H1 (cell line): ENCODE measurements around the gene SEC16A. TPM values are rescaled to one million over a fixed set of nuclear protein-coding genes. Genes with fewer than 3 reads are reported as not detected.

ENCODE experiments used
- CTCF ChIA-PET: fragments of 300-600 bp; sonication (Branson Sonifier 250); formaldehyde crosslinking; loops from one replicate; lab custom pipeline; 2021; ENCODE audit not compliant: partially characterized antibody; lab: Charles Lee
- POLR2A ChIA-PET: fragments of 300-600 bp; sonication (Branson Sonifier 250); formaldehyde crosslinking; loops from one replicate; lab custom pipeline; 2021; ENCODE audit warnings: inconsistent platforms; ENCODE audit not compliant: partially characterized antibody; lab: Charles Lee
- DNase-seq, 2 experiments: peaks; one replicate each; pipeline versions ENCODE4 v3.0.0 to v3.0.0-alpha.2; 2010 to 2022; ENCODE audit warnings: low spot score in 2 of 2, low read depth in 1 of 2, mixed read lengths in 1 of 2
- FAIRE-seq: peaks from 2 replicates; lab custom pipeline; 2011; peaks lifted over from hg19 to GRCh38; lab: Jason Lieb, UNC
- H2AFZ ChIP-seq: 2 replicates; pipeline ENCODE4 v1.8.1; 2012; ENCODE audit warnings: low read length, inconsistent platforms
- H2AK5ac ChIP-seq: 2 replicates; pipeline ENCODE4 v1.6.1; 2013; ENCODE audit warnings: low read depth, low read length
- H2BK120ac ChIP-seq: replicated peaks from 2 replicates; pipeline ENCODE3; 2013; ENCODE audit warnings: low read depth, low read length, inconsistent platforms
- H2BK12ac ChIP-seq: 2 replicates; pipeline ENCODE4 v1.6.1; 2013; ENCODE audit warnings: low read depth, low read length
- H2BK15ac ChIP-seq: 2 replicates; pipeline ENCODE4 v1.6.1; 2013; ENCODE audit warnings: low read length
- H2BK20ac ChIP-seq: 2 replicates; pipeline ENCODE4 v1.6.1; 2013; ENCODE audit warnings: low read length
- H2BK5ac ChIP-seq: 2 replicates; pipeline ENCODE4 v1.6.1; 2013; ENCODE audit warnings: low read depth, low read length
- H3K14ac ChIP-seq: 2 replicates; pipeline ENCODE4 v1.6.1; 2013; ENCODE audit warnings: inconsistent platforms; ENCODE audit not compliant: insufficient read length
- H3K18ac ChIP-seq: 2 replicates; pipeline ENCODE4 v1.6.1; 2013; ENCODE audit warnings: low read length; ENCODE audit errors: extremely low read depth
- H3K23ac ChIP-seq: 2 replicates; pipeline ENCODE4 v1.6.1; 2013; ENCODE audit warnings: inconsistent platforms; ENCODE audit not compliant: insufficient read length
- H3K23me2 ChIP-seq: 2 replicates; pipeline ENCODE4 v1.6.1; 2013; ENCODE audit warnings: low read depth, low read length
- H3K27ac ChIP-seq: 2 replicates; pipeline ENCODE4 v1.6.1; 2011; ENCODE audit warnings: low read depth, low read length, inconsistent platforms
- H3K27me3 ChIP-seq, 4 experiments: replicated peaks in 1 of 4; 1 replicate in 1 of 4; 2 replicates in 3 of 4; pipeline versions ENCODE4 v1.6.1 to v1.8.1; 2011 to 2013; ENCODE audit warnings: low read length in 3 of 4, mild to moderate bottlenecking in 3 of 4, inconsistent platforms in 2 of 4, mixed read lengths in 2 of 4, moderate library complexity in 1 of 4; ENCODE audit not compliant: control insufficient read depth in 3 of 4, insufficient read depth in 3 of 4; ENCODE audit errors: extremely low read depth in 1 of 4
- H3K36me3 ChIP-seq, 4 experiments: 2 replicates each; pipeline versions ENCODE4 v1.6.1 to v1.8.1; 2011 to 2013; ENCODE audit warnings: mild to moderate bottlenecking in 4 of 4, low read length in 3 of 4, moderate library complexity in 2 of 4, control low read depth in 1 of 4, inconsistent platforms in 1 of 4; ENCODE audit not compliant: insufficient read depth in 4 of 4, control insufficient read depth in 2 of 4
- H3K4ac ChIP-seq: replicated peaks from 2 replicates; pipeline ENCODE3; 2013; ENCODE audit warnings: low read length, low read depth, mixed read lengths, inconsistent platforms; ENCODE audit not compliant: insufficient read length
- H3K4me1 ChIP-seq, 4 experiments: replicated peaks in 1 of 4; 1 replicate in 1 of 4; 2 replicates in 3 of 4; pipeline versions ENCODE4 v1.6.1 to v1.8.1; 2011 to 2013; ENCODE audit warnings: low read length in 3 of 4, inconsistent platforms in 2 of 4, mixed read lengths in 1 of 4; ENCODE audit not compliant: insufficient read depth in 4 of 4, control insufficient read depth in 3 of 4
- H3K4me2 ChIP-seq, 2 experiments: 2 replicates each; pipeline versions ENCODE4 v1.6.1 to v1.8.1; 2011 to 2013; ENCODE audit warnings: low read depth in 2 of 2, low read length in 2 of 2, control low read depth in 1 of 2, inconsistent platforms in 1 of 2, mild to moderate bottlenecking in 1 of 2; ENCODE audit not compliant: insufficient read depth in 1 of 2
- H3K4me3 ChIP-seq, 4 experiments: fragments of 200-600, 300-600 bp in 1 of 4; sonication (generic), shearing (Covaris generic), sonication (Bioruptor Twin) in 1 of 4; 2 replicates each; pipeline versions ENCODE4 v1.5.1 to v1.8.1; 2011 to 2016; ENCODE audit warnings: low read length in 4 of 4, low read depth in 3 of 4, control low read depth in 2 of 4, inconsistent platforms in 2 of 4, mild to moderate bottlenecking in 2 of 4, mixed read lengths in 1 of 4, moderate library complexity in 1 of 4; ENCODE audit not compliant: insufficient read depth in 2 of 4; ENCODE audit errors: extremely low read depth in 1 of 4
- H3K56ac ChIP-seq: replicated peaks from 2 replicates; pipeline ENCODE3; 2013; ENCODE audit warnings: low read depth, mild to moderate bottlenecking, mixed read lengths, low read length, inconsistent platforms; ENCODE audit not compliant: insufficient read length
- H3K79me1 ChIP-seq: 2 replicates; pipeline ENCODE4 v1.6.1; 2013; ENCODE audit warnings: low read depth, low read length, control low read depth
- H3K79me2 ChIP-seq, 2 experiments: 2 replicates each; pipeline versions ENCODE4 v1.6.1 to v1.8.1; 2012 to 2013; ENCODE audit warnings: low read length in 2 of 2, mild to moderate bottlenecking in 2 of 2, inconsistent platforms in 1 of 2; ENCODE audit not compliant: insufficient read depth in 2 of 2, control insufficient read depth in 1 of 2
- H3K9ac ChIP-seq, 4 experiments: replicated peaks in 1 of 4; 1 replicate in 1 of 4; 2 replicates in 3 of 4; pipeline versions ENCODE4 v1.6.1 to v1.8.1; 2011 to 2013; ENCODE audit warnings: low read depth in 3 of 4, low read length in 3 of 4, control low read depth in 2 of 4, mild to moderate bottlenecking in 2 of 4, moderate library complexity in 2 of 4, inconsistent platforms in 1 of 4; ENCODE audit errors: extremely low read depth in 1 of 4
- H3K9me3 ChIP-seq, 2 experiments: 2 replicates each; pipeline versions ENCODE4 v1.6.1 to v1.8.1; 2012 to 2013; ENCODE audit warnings: mild to moderate bottlenecking in 2 of 2, moderate library complexity in 2 of 2, control low read depth in 1 of 2, inconsistent platforms in 1 of 2, low read depth in 1 of 2, low read length in 1 of 2, mixed read lengths in 1 of 2; ENCODE audit not compliant: insufficient read depth in 2 of 2
- H4K20me1 ChIP-seq, 2 experiments: replicated peaks in 1 of 2; 2 replicates each; pipeline versions ENCODE3 to v1.8.1; 2011 to 2013; ENCODE audit warnings: inconsistent platforms in 2 of 2, low read length in 2 of 2, mild to moderate bottlenecking in 1 of 2; ENCODE audit not compliant: insufficient read depth in 2 of 2, control insufficient read depth in 1 of 2
- H4K5ac ChIP-seq: 2 replicates; pipeline ENCODE4 v1.6.1; 2013; ENCODE audit warnings: low read length, low read depth, mixed read lengths, inconsistent platforms; ENCODE audit not compliant: insufficient read length
- H4K8ac ChIP-seq: 2 replicates; pipeline ENCODE4 v1.8.0; 2013; ENCODE audit warnings: mild to moderate bottlenecking, moderate library complexity, low read length, inconsistent platforms; ENCODE audit not compliant: insufficient read depth; ENCODE audit errors: extremely low read depth
- H4K91ac ChIP-seq: replicated peaks from 2 replicates; pipeline ENCODE3; 2013; ENCODE audit warnings: low read length, mixed read lengths, inconsistent platforms; ENCODE audit not compliant: insufficient read length
- BACH1 ChIP-seq: IDR thresholded peaks from 2 replicates; pipeline ENCODE4 v1.6.1; 2012; ENCODE audit warnings: low read length, improper control_type of control experiment
- BRCA1 ChIP-seq: IDR thresholded peaks from 2 replicates; pipeline ENCODE4 v1.6.1; 2012; ENCODE audit warnings: low read depth, low read length, improper control_type of control experiment
- RAD21 ChIP-seq, 2 experiments: IDR thresholded peaks in 1 of 2; conservative IDR thresholded peaks in 1 of 2; 2 replicates each; pipeline ENCODE4 v1.6.1; 2011; ENCODE audit warnings: low read depth in 2 of 2, low read length in 2 of 2, improper control_type of control experiment in 1 of 2, inconsistent platforms in 1 of 2, mild to moderate bottlenecking in 1 of 2, moderate library complexity in 1 of 2
- RFX5 ChIP-seq: IDR thresholded peaks from 2 replicates; pipeline ENCODE4 v1.6.1; 2011; ENCODE audit warnings: low read depth, low read length, improper control_type of control experiment, borderline replicate concordance
- SP2 ChIP-seq: IDR thresholded peaks from 2 replicates; pipeline ENCODE4 v1.6.1; 2012; ENCODE audit warnings: mild to moderate bottlenecking, low read length, inconsistent platforms
- TBP ChIP-seq: IDR thresholded peaks from 2 replicates; pipeline ENCODE4 v1.6.1; 2011; ENCODE audit warnings: low read depth, low read length, improper control_type of control experiment
- TEAD4 ChIP-seq: IDR thresholded peaks from 2 replicates; pipeline ENCODE4 v1.6.1; 2012; ENCODE audit warnings: low read depth, low read length, inconsistent platforms, mixed read lengths
- WGBS, 2 experiments: shearing (Covaris generic) in 1 of 2; methylation state at CpG; one replicate each; pipeline versions ENCODE4 v1.1.6 to v1.1.7; 2013 to 2015; ENCODE audit warnings: low lambda C conversion rate in 2 of 2, mixed read lengths in 2 of 2, inconsistent platforms in 1 of 2, low coverage in 1 of 2, missing lambda C conversion rate in 1 of 2; ENCODE audit not compliant: insufficient replicate concordance in 2 of 2, insufficient coverage in 1 of 2, insufficient read length in 1 of 2; ENCODE audit errors: extremely low coverage in 1 of 2, missing lambda C conversion rate in 1 of 2; 5-methylcytosine and 5-hydroxymethylcytosine counted together
- polyA plus RNA-seq, 7 experiments: library from polyadenylated mRNA; depleted of rRNA in 3 of 7; stranded (reverse) in 5 of 7; unstranded in 2 of 7; fragments of >200 nt in 5 of 7; fragments of 200-250 nt in 2 of 7; gene quantifications; 1 replicate in 5 of 7; 2 replicates in 1 of 7; 4 replicates in 1 of 7; pipeline versions ENCODE4 v1.2.1 to v1.2.3, GENCODE V29; 2011 to 2013; ENCODE audit warnings: missing spikeins in 2 of 7, mixed read lengths in 2 of 7
- total RNA-seq: library from RNA; stranded (reverse); fragmentation: NEBNext Ultra II Directional; extraction: Animal tissue kit (Norgen Biotek cat#: 25700); gene quantifications from 2 replicates; pipeline ENCODE4 v1.2.1, GENCODE V29; 2021

Gene SEC16A
- total and polyA plus RNA-seq, 2 of the 8 experiments (the other 6 are each of a cell fraction or from before 2014, with no cell fraction given) = 21.6 to 49.0 TPM

DNA sequence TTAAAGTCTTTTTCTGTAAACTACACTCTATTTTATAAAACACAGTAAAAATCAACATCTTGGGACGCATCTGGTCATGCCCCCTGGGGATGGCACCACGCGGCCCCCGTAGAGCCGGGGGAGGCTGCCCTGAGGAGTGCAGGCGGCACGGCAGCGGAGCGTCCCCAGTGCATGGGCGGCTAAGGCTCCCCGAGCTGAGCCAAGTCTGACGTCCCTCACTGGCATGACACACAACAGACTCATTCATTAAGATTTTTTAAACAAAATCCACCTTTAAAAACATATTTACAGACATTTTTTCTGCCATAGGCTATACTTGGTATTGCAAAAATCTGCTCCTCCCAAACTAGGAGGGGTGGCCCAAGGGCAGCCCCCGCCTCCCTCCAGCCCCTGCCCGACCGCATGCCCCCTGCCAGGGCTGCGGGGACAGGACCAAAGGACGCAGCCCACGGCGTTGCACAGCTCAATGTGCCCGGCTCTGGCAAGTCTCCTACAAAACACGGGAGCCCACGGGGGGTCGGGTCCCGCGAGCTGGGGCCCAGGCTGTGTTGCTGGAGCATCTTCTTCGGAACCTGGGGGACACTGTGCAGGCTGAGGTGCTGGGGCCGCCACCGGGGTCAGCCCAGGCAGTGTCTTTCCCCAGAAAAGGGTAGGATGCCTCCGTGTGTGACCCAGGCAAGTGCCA, 11.8 kb upstream of the SEC16A start:
- no peak overlapping the region for H4K8ac ChIP-seq
- no peaks in the 10 kb centered on the region for H3K79me2 ChIP-seq
- H2BK5ac ChIP-seq = no peak overlapping the region
- H3K4me2 ChIP-seq = no peak overlapping the region
- no peak overlapping the region for H4K91ac ChIP-seq
- POLR2A ChIA-PET = interaction anchor here (1.1 to 1.3 kb wide), 2 partner anchors 10 to 17 kb away, joined by 5 to 6 read pairs; no protein-coding TSS in a partner anchor
- H3K18ac ChIP-seq = no peak overlapping the region
- no peak overlapping the region for H3K4me3 ChIP-seq
- no peak overlapping the region for H4K5ac ChIP-seq
- H3K27ac ChIP-seq = no peak overlapping the region
- H2BK20ac ChIP-seq = no peak overlapping the region
- no peak overlapping the region for H3K14ac ChIP-seq
- no peaks in the 10 kb centered on the region for H3K9me3 ChIP-seq
- H3K36me3 ChIP-seq = peaks cover 3 to 36% (median 19%) of the 10 kb centered on the region in 4 experiments; a peak in 6 of 8 replicates
- no peak overlapping the region for H2BK120ac ChIP-seq
- H3K4ac ChIP-seq = no peak overlapping the region
- no peak for TF ChIP-seq TEAD4
- TF ChIP-seq SP2 = no peak
- no peak for TF ChIP-seq TBP
- no peak for TF ChIP-seq RFX5
- no peak for TF ChIP-seq BRCA1
- TF ChIP-seq RAD21 (IDR thresholded peaks at IDR 0.05 in 1 of 2, conservative IDR thresholded peaks at IDR 0.05 in 1 of 2; ENCODE audit: low read depth in 2 of 2, low read length in 2 of 2) = no peak
- TF ChIP-seq BACH1 = no peak
- no peaks in the 10 kb centered on the region for H3K23me2 ChIP-seq
- H2AK5ac ChIP-seq = no peak overlapping the region
- H4K20me1 ChIP-seq = peaks cover 0 to 11% of the 10 kb centered on the region in 2 experiments
- CTCF ChIA-PET = interaction anchor here (0.6 to 1.7 kb wide), 6 partner anchors 9 to 150 kb away, joined by 3 to 6 read pairs (median 4); no protein-coding TSS in a partner anchor
- no peak overlapping the region for H2BK15ac ChIP-seq
- no peak for DNase-seq
- no peaks in the 10 kb centered on the region; a peak in 1 of 7 replicates for H3K4me1 ChIP-seq
- H2AFZ ChIP-seq = no peak overlapping the region
- WGBS, 2 experiments = 93% methylated on average over 28 of the region's 29 CpGs; no CpG with 5 or more reads in 1 of the 2 experiments
- no peak for FAIRE-seq
- no peaks in the 10 kb centered on the region for H3K27me3 ChIP-seq
- H3K79me1 ChIP-seq = no peaks in the 10 kb centered on the region
- H2BK12ac ChIP-seq = no peak overlapping the region
- no peak overlapping the region for H3K9ac ChIP-seq
- no peak overlapping the region for H3K56ac ChIP-seq
- no peak overlapping the region for H3K23ac ChIP-seq
